Measurements from ENCODE around the gene PBX2. TPM values are rescaled to one million over a fixed set of nuclear protein-coding genes. Genes with fewer than 3 reads are reported as not detected.

Gene PBX2, protein sequence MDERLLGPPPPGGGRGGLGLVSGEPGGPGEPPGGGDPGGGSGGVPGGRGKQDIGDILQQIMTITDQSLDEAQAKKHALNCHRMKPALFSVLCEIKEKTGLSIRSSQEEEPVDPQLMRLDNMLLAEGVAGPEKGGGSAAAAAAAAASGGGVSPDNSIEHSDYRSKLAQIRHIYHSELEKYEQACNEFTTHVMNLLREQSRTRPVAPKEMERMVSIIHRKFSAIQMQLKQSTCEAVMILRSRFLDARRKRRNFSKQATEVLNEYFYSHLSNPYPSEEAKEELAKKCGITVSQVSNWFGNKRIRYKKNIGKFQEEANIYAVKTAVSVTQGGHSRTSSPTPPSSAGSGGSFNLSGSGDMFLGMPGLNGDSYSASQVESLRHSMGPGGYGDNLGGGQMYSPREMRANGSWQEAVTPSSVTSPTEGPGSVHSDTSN
- total RNA-seq (2013; cell fraction: nucleolus; rRNA removed): 67.7 and 72.9 TPM in 2 replicates
- total RNA-seq (2014; rRNA removed) (19.3 and 20.8 TPM in 2 replicates), total RNA-seq (2014; rRNA removed; fragmentation: Illumina TruSeq; extraction: Trizol) (20.3 and 21.8 TPM in 2 replicates), total RNA-seq (2021) (59.6 and 66.5 TPM in 2 replicates), polyA plus RNA-seq (2011; rRNA removed) (35.7 and 48.8 TPM in 2 replicates), polyA plus RNA-seq (2014; fragmentation: Illumina TruSeq; extraction: Trizol) (50.7 and 50.9 TPM in 2 replicates), polyA plus RNA-seq (2014; fragmentation: Nextera tagmentation; extraction: Ambion mirVana) (1 to 10 TPM in 1 of 2 experiments, under 1 TPM in 1; 0.84 to 1.2 TPM), polyA plus RNA-seq (2014; rRNA removed) (58.0 and 73.3 TPM in 2 replicates), polyA plus RNA-seq (2016; fragmentation: Nextera tagmentation; extraction: Ambion mirVana) (1 to 10 TPM; 2.7 to 3.7 TPM), polyA minus RNA-seq (2011; rRNA and poly(A)+ RNA removed) (34.2 and 47.6 TPM in 2 replicates), Bru-seq, nascent RNA (percentile 93 among the genes with signal in this experiment), BruChase-seq, experiment 1, labeled RNA remaining after a 6-hour chase (percentile 98 among the genes with signal in this experiment), BruChase-seq, experiment 2, labeled RNA remaining after a 2-hour chase (percentile 97 among the genes with signal in this experiment)
- 27.4 TPM for polyA plus RNA-seq (2011; ENCODE audit: low read depth)
- 45.8 and 53.2 TPM in 2 replicates for polyA plus RNA-seq (2011; cell fraction: cytosol; rRNA removed)
- polyA plus RNA-seq (2011; cell fraction: nucleus; rRNA removed): 222 and 225 TPM in 2 replicates
- polyA plus RNA-seq (2012): 55.9 and 61.7 TPM in 2 replicates
- polyA minus RNA-seq (2011; cell fraction: cytosol; rRNA and poly(A)+ RNA removed): 16.5 and 16.6 TPM in 2 replicates
- 38.8 and 73.5 TPM in 2 replicates for polyA minus RNA-seq (2011; cell fraction: nucleus; rRNA and poly(A)+ RNA removed)
- long read RNA-seq, experiment 1: 0 reads
- long read RNA-seq, experiment 2, partial matches to known transcripts: 0 of 1 reads
- long read RNA-seq, experiment 2, other reads (novel, unspliced or antisense): 1 of 1 reads

DNA sequence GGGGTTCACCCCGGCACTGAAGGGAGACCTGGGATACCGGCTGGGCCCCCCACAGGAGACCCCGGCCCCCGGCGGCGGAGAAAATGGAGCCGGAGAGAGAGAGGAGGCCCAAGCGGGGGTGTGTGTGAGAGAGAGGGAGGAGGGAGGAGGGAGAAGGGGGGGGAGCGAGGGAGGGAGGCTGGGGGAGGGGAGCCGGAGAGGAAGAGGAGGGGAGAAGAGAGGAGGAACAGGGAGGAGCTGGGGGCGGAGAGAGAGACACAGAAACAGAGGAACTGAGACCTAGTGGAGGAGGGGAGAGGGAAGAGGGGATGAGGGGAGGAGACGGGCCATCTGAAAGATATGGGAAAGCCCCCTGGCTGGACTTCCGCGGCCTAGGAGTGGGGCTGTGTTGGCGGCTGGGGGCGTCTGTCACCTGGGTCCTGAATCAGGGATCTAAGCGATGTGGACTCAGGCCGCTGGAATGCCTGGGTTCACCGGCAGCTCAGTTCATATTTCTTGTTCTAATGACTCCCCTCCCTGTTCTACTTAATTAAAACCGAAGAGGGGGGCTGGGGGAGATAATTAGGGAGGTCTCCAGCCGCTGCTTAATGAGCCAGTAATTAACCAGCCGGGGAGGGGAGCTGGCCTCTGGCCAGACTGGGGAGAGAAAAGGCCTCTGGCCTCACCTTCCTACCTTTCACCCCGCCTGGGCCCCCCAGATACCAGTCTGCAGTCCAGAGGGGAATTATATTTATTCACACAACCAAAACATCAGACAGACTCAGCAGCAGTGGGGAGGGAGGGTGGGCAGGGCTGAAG, at the start of gene PBX2:
PBX2 (minus strand) TSS at position 149 of the 798 bp plus-strand sequence. CDS start 287 bp downstream, outside the sequence.
- Histone ChIP-seq H3K4me1 (ENCODE audit: control insufficient read depth, insufficient read depth, low read length) (peaks cover 39% of the 10 kb centered on the region), H3K79me2 (ENCODE audit: control insufficient read depth, insufficient read depth, low read length) (peaks cover 59% of the 10 kb centered on the region), H3K4me2 (ENCODE audit: control insufficient read depth, insufficient read depth) (peak within 1 kb of the TSS; percentile 99), H2AFZ (ENCODE audit: control insufficient read depth, low read depth, low read length) (no peak within 1 kb of the TSS), H3K36me3 (ENCODE audit: control insufficient read depth in 2 of 2, insufficient read depth in 2 of 2, low read length in 1 of 2) (peaks cover 0 to 6% of the 10 kb centered on the region in 2 experiments; a peak in 3 of 4 replicates), H3K27me3 (replicated peaks in 1 of 2; ENCODE audit: control insufficient read depth in 2 of 2, insufficient read depth in 2 of 2, low read length in 1 of 2) (no peaks in the 10 kb centered on the region), H3K9ac (ENCODE audit: control insufficient read depth, insufficient read depth, low read length) (peak within 1 kb of the TSS; percentile 99), H3K27ac (ENCODE audit: control insufficient read depth, insufficient read depth) (peak within 1 kb of the TSS; percentile 100), H4K20me1 (ENCODE audit: control insufficient read depth, insufficient read depth) (no peaks in the 10 kb centered on the region), H3K4me3 (peak within 1 kb of the TSS; percentile 90), H3K9me3 (replicated peaks; ENCODE audit: control insufficient read depth, insufficient read depth, low read length) (no peaks in the 10 kb centered on the region)
- BruUV-seq (replicated peaks): TSS peak; percentile 93
- ChIA-PET RAD21 (ENCODE audit: unreplicated experiment) (interaction anchor here (1.0 to 3.7 kb wide), 5 partner anchors 11 to 61 kb away, joined by 3 to 27 read pairs (median 6); partner anchors contain the start of genes ATF6B, FKBPL, PRRT1 and RNF5), SMC1A (ENCODE audit: uncharacterized antibody, unreplicated experiment) (interaction anchor here (4.2 to 4.3 kb wide), 2 partner anchors 13 to 61 kb away, joined by 24 to 41 read pairs; partner anchors contain the start of genes AGPAT1, ATF6B, FKBPL and RNF5), CTCF (interaction anchor here (0.8 to 1.0 kb wide), 3 partner anchors 11 to 71 kb away, joined by 3 to 4 read pairs (median 3); no protein-coding TSS in a partner anchor), POLR2A (interaction anchor here (0.6 to 7.0 kb wide), 8 partner anchors 12 to 956 kb away, joined by 3 to 123 read pairs (median 4); partner anchors contain the start of genes AGPAT1, ATF6B, EGFL8 and FKBPL)
- WGBS (ENCODE audit: insufficient coverage, insufficient replicate concordance, low lambda C conversion rate, missing lambda C conversion rate): 2% methylated on average over 13 of the region's 23 CpGs
- in situ Hi-C loops (cut with MboI): no loop called here
- FAIRE-seq: peak; percentile 76
- peak; percentile 91 for DNase-seq (ENCODE audit: low read depth, low spot score)
- intact Hi-C loops (cut with micrococcal nuclease; ENCODE audit: unreplicated experiment): loop anchor here (1.0 to 2.0 kb wide), 2 partner anchors 13 to 60 kb away; partner anchors contain the start of genes AGPAT1 and FKBPL
- ATAC-seq: peak; percentile 79
- TF ChIP-seq NBN (IDR thresholded peaks at IDR 0.05) (peak; percentile 99), POLR2AphosphoS5 (IDR thresholded peaks at IDR 0.05; ENCODE audit: low read length) (peak; percentile 80; the same call in 1 of the 2 replicates), E2F8 (IDR thresholded peaks at IDR 0.05; ENCODE audit: low read depth, partially characterized antibody) (peak; percentile 73), CTCF (IDR thresholded peaks at IDR 0.05 in 2 of 3, conservative IDR thresholded peaks at IDR 0.05 in 1 of 3; ENCODE audit: control insufficient read depth in 2 of 3, extremely low read depth in 1 of 3, insufficient read depth in 1 of 3, low read depth in 3 of 3, low read length in 3 of 3) (0 out of 6 replicates have a peak, but pooled peaks of 1 of the 3 experiments have one; percentile 2), SPI1 (IDR thresholded peaks at IDR 0.05; ENCODE audit: borderline replicate concordance, insufficient read depth, low read depth, low read length) (peak; percentile 93), EED (IDR thresholded peaks at IDR 0.05; ENCODE audit: low read depth) (peak; percentile 81), ZZZ3 (IDR thresholded peaks at IDR 0.05; ENCODE audit: control insufficient read depth, insufficient read length, low read depth) (no peak), HCFC1 (IDR thresholded peaks at IDR 0.05; ENCODE audit: low read length) (peak; percentile 46; the same call in 1 of the 2 replicates), ETV6 (conservative IDR thresholded peaks at IDR 0.05 in 1 of 2, IDR thresholded peaks at IDR 0.05 in 1 of 2; ENCODE audit: borderline replicate concordance in 1 of 2, low read depth in 1 of 2) (0 out of 4 replicates have a peak, but pooled peaks of 1 of the 2 experiments have one; percentile 14), IKZF1 (conservative IDR thresholded peaks at IDR 0.05) (peak; percentile 91), SMARCA5 (IDR thresholded peaks at IDR 0.05) (no peak)
